Epithelial cell of esophagus (primary cell): ENCODE measurements around the gene FGF14.

Source experiments
- DNase-seq: peaks from one replicate; pipeline ENCODE4 v3.0.0; 2010; ENCODE audit warnings: low read depth
- H3K4me3 ChIP-seq: 2 replicates; pipeline ENCODE4 v1.5.1; 2011; ENCODE audit warnings: mild to moderate bottlenecking, low read length, control low read depth
- CTCF ChIP-seq: IDR thresholded peaks from 2 replicates; pipeline ENCODE4 v1.5.1; 2011; ENCODE audit warnings: low read depth, mild to moderate bottlenecking, low read length, control low read depth, inconsistent platforms; ENCODE audit not compliant: insufficient read depth; ENCODE audit errors: missing control alignments

Gene FGF14

GRCh38 chr13:101893021-101893420 is 508.8 kb downstream of the FGF14 start:
- TF ChIP-seq CTCF, result no peak
- peak; percentile 4 for DNase-seq
- H3K4me3 ChIP-seq, result no peak overlapping the region

GRCh38 chr13:101892296-101892695 is 509.6 kb downstream of the FGF14 start:
- no peak for DNase-seq

DNA sequence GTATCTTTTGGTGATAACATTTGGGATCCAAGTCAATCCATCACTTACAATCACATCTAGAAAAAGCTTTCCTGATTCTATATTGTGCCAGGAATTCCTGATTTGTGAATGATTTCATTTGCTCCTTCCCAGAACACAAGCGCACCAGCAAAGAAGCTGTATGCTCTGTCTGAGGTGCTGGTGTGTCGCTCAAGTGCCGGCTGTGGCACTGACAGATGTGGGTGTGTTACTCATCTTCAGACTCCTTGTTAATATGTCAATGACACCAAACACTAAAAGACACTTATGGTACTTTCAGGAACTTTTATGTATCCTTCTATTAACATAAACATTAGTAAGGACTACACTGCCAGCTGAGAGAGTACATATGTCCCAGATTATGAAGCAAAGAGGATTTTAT is 520.3 kb downstream of the FGF14 start:
- TF ChIP-seq CTCF, result no peak
- no peak overlapping the region for H3K4me3 ChIP-seq
- DNase-seq, result no peak

More at GRCh38 chr13:101892296-101892695, 509.6 kb downstream of the FGF14 start:
- TF ChIP-seq CTCF, result no peak
- no peak overlapping the region for H3K4me3 ChIP-seq

- H3K4me3 ChIP-seq, result no peak overlapping the region
- TF ChIP-seq CTCF, result no peak
- no peak for DNase-seq
These were observed 521.3 kb downstream of the FGF14 start for GRCh38 chr13:101880581-101880980.

- DNase-seq, result no peak
- no peak overlapping the region for H3K4me3 ChIP-seq
- TF ChIP-seq CTCF, result no peak
These were observed 524.9 kb downstream of the FGF14 start for GRCh38 chr13:101876951-101877350.

DNA sequence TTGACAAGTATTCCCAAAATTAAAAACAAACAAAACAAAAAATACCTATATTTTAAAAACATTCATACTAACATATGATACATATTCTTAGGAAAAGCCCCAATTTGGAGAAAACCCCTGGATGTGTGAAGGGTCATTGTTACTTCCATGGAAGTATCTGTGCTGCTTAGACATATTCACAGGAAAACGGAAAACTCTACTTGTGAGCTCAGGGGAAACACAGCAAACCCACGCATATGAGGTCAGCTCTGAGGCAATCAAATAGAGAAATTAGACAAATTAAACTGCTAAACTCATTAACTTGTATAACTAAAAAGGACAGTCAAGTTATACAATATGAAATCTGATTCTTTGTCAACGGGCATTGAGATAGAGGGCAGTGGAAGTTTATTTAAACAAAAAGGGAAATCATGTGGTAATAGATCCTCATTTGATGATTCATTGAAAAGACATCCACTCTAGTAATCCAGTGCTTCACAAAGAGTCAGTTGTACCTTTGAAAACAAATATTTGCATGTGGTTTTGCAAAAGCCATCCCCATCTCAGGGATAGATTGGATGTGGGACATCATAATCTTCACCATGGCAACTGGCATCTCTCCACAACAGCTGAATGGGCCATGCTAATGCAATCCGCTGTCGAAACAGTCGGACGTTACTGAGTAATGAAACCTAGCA is 526.0 kb downstream of the FGF14 start:
- peak; percentile 58 for DNase-seq
- no peak overlapping the region for H3K4me3 ChIP-seq
- TF ChIP-seq CTCF, result no peak

DNA sequence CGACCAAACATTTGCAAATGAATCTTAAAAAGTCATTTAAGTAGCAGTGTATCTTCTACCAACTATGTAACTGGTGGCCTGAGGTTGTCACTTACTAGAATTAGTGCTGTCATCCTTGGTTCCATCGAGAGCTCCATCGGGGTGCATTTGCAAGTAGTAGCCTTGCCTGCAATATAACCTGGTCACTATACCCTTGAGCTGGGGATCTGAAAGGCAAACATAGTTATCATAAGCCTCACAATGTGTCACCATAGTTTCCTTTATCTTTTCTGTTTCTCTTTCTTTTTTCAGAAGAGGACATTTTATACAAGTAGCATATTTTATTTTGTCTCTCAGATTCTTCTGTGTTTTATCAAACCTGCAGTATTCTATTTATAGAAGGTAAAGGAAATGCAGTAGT is 526.8 kb downstream of the FGF14 start:
- no peak for TF ChIP-seq CTCF
- DNase-seq, result no peak
- H3K4me3 ChIP-seq, result no peak overlapping the region
